ENCODE data around the gene PIAS1.

The PIAS1 gene

GRCh38 chr15:68124700-68125099 is 70.6 kb downstream of the PIAS1 start:
- Histone ChIP-seq H3K4me3 (replicated peaks; ENCODE audit: low read depth, low read length) (no peak overlapping the region), H3K27me3 (replicated peaks; ENCODE audit: control insufficient read depth, insufficient read depth, low read length) (no peaks in the 10 kb centered on the region), H3K36me3 (ENCODE audit: control insufficient read depth, insufficient read depth, low read length) (no peaks in the 10 kb centered on the region; the same call in none of the 2 replicates)
- no peak for TF ChIP-seq CTCF (IDR thresholded peaks at IDR 0.05; ENCODE audit: insufficient read depth, low read length, poor library complexity, severe bottlenecking)
- no peak for DNase-seq (ENCODE audit: extremely low read depth, insufficient read length)

- Histone ChIP-seq H3K36me3 (ENCODE audit: control insufficient read depth, insufficient read depth, low read length) (no peaks in the 10 kb centered on the region; the same call in none of the 2 replicates), H3K27me3 (replicated peaks; ENCODE audit: control insufficient read depth, insufficient read depth, low read length) (no peaks in the 10 kb centered on the region), H3K4me3 (replicated peaks; ENCODE audit: low read depth, low read length) (no peak overlapping the region)
- no peak for TF ChIP-seq CTCF (IDR thresholded peaks at IDR 0.05; ENCODE audit: insufficient read depth, low read length, poor library complexity, severe bottlenecking)
- no peak for DNase-seq (ENCODE audit: extremely low read depth, insufficient read length)
Observed at GRCh38 chr15:68126396-68126795, 72.3 kb downstream of the PIAS1 start.

DNA sequence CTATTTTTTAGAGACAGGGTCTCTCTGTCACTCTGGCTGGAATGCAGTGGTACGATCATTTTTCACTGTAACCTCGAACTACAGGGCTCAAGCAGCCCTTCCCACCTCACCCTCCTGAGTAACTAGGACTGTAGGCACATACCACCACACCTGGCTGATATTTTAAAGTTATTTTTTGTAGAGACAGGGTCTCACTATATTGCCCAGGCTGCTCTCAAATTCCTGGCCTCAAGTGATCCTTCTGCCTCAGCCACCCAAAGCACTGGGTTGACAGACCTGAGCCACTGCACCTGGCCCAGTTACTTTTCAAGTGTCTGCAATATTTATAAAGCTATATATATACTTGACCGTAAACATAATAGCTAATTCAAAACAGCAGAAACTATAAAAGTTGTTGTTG is 75.0 kb downstream of the PIAS1 start:
- Histone ChIP-seq H3K36me3 (ENCODE audit: control insufficient read depth, insufficient read depth, low read length) (no peaks in the 10 kb centered on the region; the same call in 1 of the 2 replicates), H3K4me3 (replicated peaks; ENCODE audit: low read depth, low read length) (no peak overlapping the region), H3K27me3 (replicated peaks; ENCODE audit: control insufficient read depth, insufficient read depth, low read length) (no peaks in the 10 kb centered on the region)
- TF ChIP-seq CTCF (IDR thresholded peaks at IDR 0.05; ENCODE audit: insufficient read depth, low read length, poor library complexity, severe bottlenecking), result no peak
- no peak for DNase-seq (ENCODE audit: extremely low read depth, insufficient read length)

- Histone ChIP-seq H3K36me3 (ENCODE audit: control insufficient read depth, insufficient read depth, low read length) (no peaks in the 10 kb centered on the region; the same call in 1 of the 2 replicates), H3K27me3 (replicated peaks; ENCODE audit: control insufficient read depth, insufficient read depth, low read length) (no peaks in the 10 kb centered on the region), H3K4me3 (replicated peaks; ENCODE audit: low read depth, low read length) (no peak overlapping the region)
- TF ChIP-seq CTCF (IDR thresholded peaks at IDR 0.05; ENCODE audit: insufficient read depth, low read length, poor library complexity, severe bottlenecking), result no peak
- DNase-seq (ENCODE audit: extremely low read depth, insufficient read length), result no peak
Observed at GRCh38 chr15:68130851-68131250, 76.7 kb downstream of the PIAS1 start.

GRCh38 chr15:68137096-68137495 is 83.0 kb downstream of the PIAS1 start:
- H3K36me3 ChIP-seq (ENCODE audit: control insufficient read depth, insufficient read depth, low read length), result no peaks in the 10 kb centered on the region; the same call in none of the 2 replicates
- no peak for TF ChIP-seq CTCF (IDR thresholded peaks at IDR 0.05; ENCODE audit: insufficient read depth, low read length, poor library complexity, severe bottlenecking)
- DNase-seq (ENCODE audit: extremely low read depth, insufficient read length), result no peak
- no peaks in the 10 kb centered on the region for H3K27me3 ChIP-seq (replicated peaks; ENCODE audit: control insufficient read depth, insufficient read depth, low read length)
- H3K4me3 ChIP-seq (replicated peaks; ENCODE audit: low read depth, low read length), result no peak overlapping the region

DNA sequence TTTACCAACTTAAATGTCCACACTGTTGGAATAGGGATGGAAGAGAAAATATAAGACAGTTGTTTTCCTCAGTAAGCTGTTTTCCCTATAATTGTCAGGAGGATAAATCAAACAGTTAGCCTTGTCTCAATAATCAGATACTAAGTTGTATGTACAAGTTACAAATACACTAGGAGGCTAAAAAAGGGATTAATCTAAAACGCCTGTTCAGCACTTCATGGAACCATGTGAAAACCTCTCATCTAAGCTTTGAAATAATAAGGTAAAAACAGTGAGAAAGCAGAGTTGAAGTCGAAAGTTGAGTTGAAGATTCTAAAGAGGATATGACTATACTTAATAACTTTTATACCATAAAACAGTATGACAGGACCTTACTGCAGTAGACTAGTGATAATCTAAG is 89.0 kb downstream of the PIAS1 start:
- DNase-seq (ENCODE audit: extremely low read depth, insufficient read length), result no peak
- H3K4me3 ChIP-seq (replicated peaks; ENCODE audit: low read depth, low read length), result no peak overlapping the region
- no peaks in the 10 kb centered on the region for H3K27me3 ChIP-seq (replicated peaks; ENCODE audit: control insufficient read depth, insufficient read depth, low read length)
- TF ChIP-seq CTCF (IDR thresholded peaks at IDR 0.05; ENCODE audit: insufficient read depth, low read length, poor library complexity, severe bottlenecking), result no peak
- H3K36me3 ChIP-seq (ENCODE audit: control insufficient read depth, insufficient read depth, low read length), result no peaks in the 10 kb centered on the region; the same call in 1 of the 2 replicates
